ENCODE data around the gene IL15RA.

DNA sequence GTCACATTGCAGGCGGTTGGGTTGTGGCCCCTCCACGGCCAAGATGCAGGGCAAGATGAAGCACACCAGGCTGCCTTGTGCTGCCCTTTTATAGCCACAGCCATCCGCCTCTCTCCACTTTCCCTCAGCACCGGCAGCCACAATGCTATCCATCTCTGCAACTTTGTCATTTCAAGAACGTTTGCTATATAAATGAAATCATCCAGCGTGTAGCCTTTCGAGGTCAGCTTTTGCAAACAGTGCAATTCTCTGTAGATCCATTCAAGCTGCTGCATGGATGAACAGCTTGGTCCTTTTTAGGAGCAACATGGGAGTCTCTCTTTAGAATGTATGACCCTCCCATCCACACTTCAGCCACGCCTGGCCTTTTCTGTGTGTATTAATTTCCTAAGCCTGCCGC is 6.4 kb upstream of the IL15RA start:
- TF ChIP-seq CTCF (IDR thresholded peaks at IDR 0.05) (no peak), EZH2 (IDR thresholded peaks at IDR 0.05) (no peak)

Data from neural progenitor cell (in vitro differentiated cells).